Astrocyte (in vitro differentiated cells and primary cell): Measurements from ENCODE around the gene CYP21A2. TPM values are rescaled to one million over a fixed set of nuclear protein-coding genes. Genes with fewer than 3 reads are reported as not detected.

Source experiments
- DNase-seq: peaks from one replicate; pipeline ENCODE4 v3.0.0-alpha.2; 2010; ENCODE audit warnings: low read depth
- FAIRE-seq: peaks from 2 replicates; lab custom pipeline; 2011; peaks lifted over from hg19 to GRCh38; lab: Jason Lieb, UNC
- H2AFZ ChIP-seq: 2 replicates; pipeline ENCODE4 v1.6.0; 2012; ENCODE audit warnings: low read depth, low read length, inconsistent platforms
- H3K27ac ChIP-seq: 2 replicates; pipeline ENCODE4 v1.5.1; 2011; ENCODE audit warnings: low read depth, low read length, inconsistent platforms
- H3K27me3 ChIP-seq: 2 replicates; pipeline ENCODE4 v1.6.0; 2011; ENCODE audit warnings: low read length, inconsistent platforms; ENCODE audit not compliant: insufficient read depth
- H3K36me3 ChIP-seq: 2 replicates; pipeline ENCODE4 v1.5.1; 2011; ENCODE audit warnings: low read length, inconsistent platforms; ENCODE audit not compliant: insufficient read depth
- H3K4me1 ChIP-seq: 2 replicates; pipeline ENCODE4 v1.5.1; 2011; ENCODE audit warnings: low read length, inconsistent platforms; ENCODE audit not compliant: insufficient read depth
- H3K4me2 ChIP-seq: 2 replicates; pipeline ENCODE4 v1.6.0; 2012; ENCODE audit warnings: low read length, inconsistent platforms
- H3K4me3 ChIP-seq: 2 replicates; pipeline ENCODE4 v1.5.1; 2011; ENCODE audit warnings: low read depth, mild to moderate bottlenecking, low read length, inconsistent platforms; ENCODE audit not compliant: insufficient read depth
- H3K79me2 ChIP-seq: 2 replicates; pipeline ENCODE4 v1.6.0; 2012; ENCODE audit warnings: mild to moderate bottlenecking, low read length, inconsistent platforms; ENCODE audit not compliant: insufficient read depth
- H3K9ac ChIP-seq: 2 replicates; pipeline ENCODE4 v1.6.0; 2012; ENCODE audit warnings: mild to moderate bottlenecking, low read length, inconsistent platforms
- H3K9me3 ChIP-seq: 2 replicates; pipeline ENCODE4 v1.5.1; 2012; ENCODE audit warnings: low read depth, mild to moderate bottlenecking, low read length, inconsistent platforms; ENCODE audit not compliant: insufficient read depth
- H4K20me1 ChIP-seq: 2 replicates; pipeline ENCODE4 v1.6.0; 2012; ENCODE audit warnings: low read length, inconsistent platforms; ENCODE audit not compliant: insufficient read depth
- H3K27ac Mint-ChIP-seq: one replicate; pipeline ENCODE4 v1.8.0; 2021; ENCODE audit warnings: mild to moderate bottlenecking, mixed read lengths; ENCODE audit not compliant: unreplicated experiment
- H3K27me3 Mint-ChIP-seq: one replicate; pipeline ENCODE4 v1.8.0; 2021; ENCODE audit warnings: low read depth, mixed read lengths; ENCODE audit not compliant: unreplicated experiment
- H3K36me3 Mint-ChIP-seq: one replicate; pipeline ENCODE4 v1.8.0; 2021; ENCODE audit warnings: low read depth, mixed read lengths; ENCODE audit not compliant: unreplicated experiment
- H3K4me1 Mint-ChIP-seq: one replicate; pipeline ENCODE4 v1.8.0; 2021; ENCODE audit warnings: low read depth, mixed read lengths; ENCODE audit not compliant: unreplicated experiment
- H3K4me3 Mint-ChIP-seq: one replicate; pipeline ENCODE4 v1.8.0; 2021; ENCODE audit warnings: mild to moderate bottlenecking, moderate library complexity, mixed read lengths; ENCODE audit not compliant: unreplicated experiment
- H3K9me3 Mint-ChIP-seq: one replicate; pipeline ENCODE4 v1.8.0; 2021; ENCODE audit warnings: mild to moderate bottlenecking, mixed read lengths; ENCODE audit not compliant: unreplicated experiment
- EZH2 ChIP-seq: IDR thresholded peaks from 2 replicates; pipeline ENCODE4 v1.6.1; 2012; ENCODE audit warnings: mild to moderate bottlenecking, low read length, inconsistent platforms; ENCODE audit not compliant: insufficient read depth
- total RNA-seq: library from RNA; stranded (reverse); gene quantifications from 2 replicates; pipeline ENCODE4 v1.2.1, GENCODE V29; 2021
- TF ChIP-seq, protein P1 (sequence below): IDR thresholded peaks from 2 replicates; pipeline ENCODE4 v1.5.1; 2011; ENCODE audit warnings: low read depth, mild to moderate bottlenecking, inconsistent platforms, low read length, moderate library complexity; ENCODE audit not compliant: insufficient read depth

The CYP21A2 gene
- total RNA-seq, 1 donor from 2014 or later: 0.11 TPM

GRCh38 chr6:32073613-32074012 is 35.4 kb downstream of the CYP21A2 start:
- H3K4me2 ChIP-seq: no peak overlapping the region
- Mint-ChIP-seq H3K27me3 (peaks cover 40% of the 10 kb centered on the region), H3K9me3 (peaks cover 4% of the 10 kb centered on the region), H3K4me1 (peaks cover 19% of the 10 kb centered on the region), H3K27ac (no peak overlapping the region), H3K4me3 (no peak overlapping the region), H3K36me3 (no peaks in the 10 kb centered on the region)
- H3K4me1 ChIP-seq: peaks cover 16% of the 10 kb centered on the region
- no peaks in the 10 kb centered on the region for H4K20me1 ChIP-seq
- DNase-seq (no peak), FAIRE-seq (no peak)
- no peak overlapping the region for H2AFZ ChIP-seq
- no peak overlapping the region for H3K27ac ChIP-seq
- H3K36me3 ChIP-seq: no peaks in the 10 kb centered on the region
- H3K9me3 ChIP-seq: no peaks in the 10 kb centered on the region
- TF ChIP-seq EZH2: no peak
- TF ChIP-seq, protein P1, sequence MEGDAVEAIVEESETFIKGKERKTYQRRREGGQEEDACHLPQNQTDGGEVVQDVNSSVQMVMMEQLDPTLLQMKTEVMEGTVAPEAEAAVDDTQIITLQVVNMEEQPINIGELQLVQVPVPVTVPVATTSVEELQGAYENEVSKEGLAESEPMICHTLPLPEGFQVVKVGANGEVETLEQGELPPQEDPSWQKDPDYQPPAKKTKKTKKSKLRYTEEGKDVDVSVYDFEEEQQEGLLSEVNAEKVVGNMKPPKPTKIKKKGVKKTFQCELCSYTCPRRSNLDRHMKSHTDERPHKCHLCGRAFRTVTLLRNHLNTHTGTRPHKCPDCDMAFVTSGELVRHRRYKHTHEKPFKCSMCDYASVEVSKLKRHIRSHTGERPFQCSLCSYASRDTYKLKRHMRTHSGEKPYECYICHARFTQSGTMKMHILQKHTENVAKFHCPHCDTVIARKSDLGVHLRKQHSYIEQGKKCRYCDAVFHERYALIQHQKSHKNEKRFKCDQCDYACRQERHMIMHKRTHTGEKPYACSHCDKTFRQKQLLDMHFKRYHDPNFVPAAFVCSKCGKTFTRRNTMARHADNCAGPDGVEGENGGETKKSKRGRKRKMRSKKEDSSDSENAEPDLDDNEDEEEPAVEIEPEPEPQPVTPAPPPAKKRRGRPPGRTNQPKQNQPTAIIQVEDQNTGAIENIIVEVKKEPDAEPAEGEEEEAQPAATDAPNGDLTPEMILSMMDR: no peak
- no peak overlapping the region for H3K4me3 ChIP-seq
- no peaks in the 10 kb centered on the region for H3K79me2 ChIP-seq
- no peak overlapping the region for H3K9ac ChIP-seq
- H3K27me3 ChIP-seq: peaks cover 28% of the 10 kb centered on the region

- Histone ChIP-seq H3K9me3 (no peaks in the 10 kb centered on the region), H3K27ac (no peak overlapping the region), H3K4me3 (no peak overlapping the region), H4K20me1 (no peaks in the 10 kb centered on the region), H3K4me1 (peaks cover 16% of the 10 kb centered on the region), H3K79me2 (no peaks in the 10 kb centered on the region), H3K27me3 (peaks cover 28% of the 10 kb centered on the region), H2AFZ (no peak overlapping the region), H3K9ac (no peak overlapping the region), H3K36me3 (no peaks in the 10 kb centered on the region), H3K4me2 (no peak overlapping the region)
- Mint-ChIP-seq H3K9me3 (peaks cover 4% of the 10 kb centered on the region), H3K27me3 (peaks cover 36% of the 10 kb centered on the region), H3K4me3 (peak overlapping the region; percentile 63), H3K36me3 (no peaks in the 10 kb centered on the region), H3K27ac (peak overlapping the region; percentile 90), H3K4me1 (peaks cover 26% of the 10 kb centered on the region)
- FAIRE-seq: no peak
- peak; percentile 40 for DNase-seq
- no peak for TF ChIP-seq EZH2
- TF ChIP-seq, protein P1: no peak
Observed at GRCh38 chr6:32074996-32075532, 36.8 kb downstream of the CYP21A2 start.

DNA sequence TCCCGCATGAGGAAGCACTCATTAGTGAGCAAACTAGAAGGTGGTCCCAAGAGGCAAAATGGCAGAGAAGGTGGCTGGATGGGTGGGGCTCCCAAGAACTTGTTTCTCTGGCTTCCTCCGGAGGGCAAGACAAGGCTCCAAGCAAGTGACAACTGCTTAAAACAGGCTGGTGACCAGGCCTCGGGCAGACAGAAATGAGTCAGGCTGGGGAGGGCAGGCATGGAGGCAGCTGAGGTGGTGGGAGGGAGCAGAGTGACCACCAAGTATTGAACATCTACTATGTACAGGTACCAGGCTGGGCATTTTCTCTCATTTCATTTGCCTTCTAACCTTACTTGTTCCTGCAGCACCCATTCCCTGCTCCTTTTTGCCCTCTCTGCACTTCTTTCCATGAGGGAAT is 37.6 kb downstream of the CYP21A2 start:
- Mint-ChIP-seq H3K27ac (peak overlapping the region; percentile 90), H3K4me1 (peaks cover 31% of the 10 kb centered on the region), H3K36me3 (no peaks in the 10 kb centered on the region), H3K9me3 (peaks cover 4% of the 10 kb centered on the region), H3K27me3 (peaks cover 35% of the 10 kb centered on the region), H3K4me3 (peak overlapping the region; percentile 5)
- Histone ChIP-seq H3K9ac (peak overlapping the region; percentile 12), H3K27ac (peak overlapping the region; percentile 10), H3K9me3 (no peaks in the 10 kb centered on the region), H3K4me3 (no peak overlapping the region), H3K4me2 (peak overlapping the region; percentile 34), H3K36me3 (no peaks in the 10 kb centered on the region), H3K79me2 (no peaks in the 10 kb centered on the region), H2AFZ (no peak overlapping the region), H3K4me1 (peaks cover 18% of the 10 kb centered on the region), H3K27me3 (peaks cover 26% of the 10 kb centered on the region), H4K20me1 (no peaks in the 10 kb centered on the region)
- FAIRE-seq (no peak), DNase-seq (no peak)
- no peak for TF ChIP-seq EZH2
- TF ChIP-seq, protein P1: no peak
